GM19467 (cell line): Measurements from ENCODE around the gene SH3PXD2A.

Source experiments
- ATAC-seq: cut with Tn5 transposase; IDR thresholded peaks from one replicate; pipeline ENCODE4 v1.9.1; 2021; ENCODE audit warnings: mild to moderate bottlenecking, moderate library complexity; ENCODE audit not compliant: unreplicated experiment

The SH3PXD2A gene

DNA sequence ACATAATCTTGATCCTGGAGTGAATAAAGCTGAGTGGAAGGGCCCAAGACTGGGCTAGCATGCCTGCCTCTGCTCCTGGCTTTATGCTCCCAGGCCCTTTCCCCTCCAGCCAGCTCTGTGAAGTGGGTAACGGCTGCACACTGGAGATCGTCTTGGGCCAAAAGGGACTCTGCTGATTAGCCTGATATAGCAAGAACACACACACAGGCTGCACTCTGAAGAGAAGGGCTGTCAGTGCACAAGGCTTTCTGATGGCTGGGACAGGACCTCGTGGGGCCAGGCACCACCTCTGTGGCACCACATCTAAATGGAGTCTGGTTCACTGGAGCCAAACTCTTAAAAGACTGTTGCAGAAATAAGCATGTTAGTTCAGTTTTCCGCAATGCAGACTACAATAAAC is 200.5 kb downstream of the SH3PXD2A start:
- ATAC-seq: no peak

DNA sequence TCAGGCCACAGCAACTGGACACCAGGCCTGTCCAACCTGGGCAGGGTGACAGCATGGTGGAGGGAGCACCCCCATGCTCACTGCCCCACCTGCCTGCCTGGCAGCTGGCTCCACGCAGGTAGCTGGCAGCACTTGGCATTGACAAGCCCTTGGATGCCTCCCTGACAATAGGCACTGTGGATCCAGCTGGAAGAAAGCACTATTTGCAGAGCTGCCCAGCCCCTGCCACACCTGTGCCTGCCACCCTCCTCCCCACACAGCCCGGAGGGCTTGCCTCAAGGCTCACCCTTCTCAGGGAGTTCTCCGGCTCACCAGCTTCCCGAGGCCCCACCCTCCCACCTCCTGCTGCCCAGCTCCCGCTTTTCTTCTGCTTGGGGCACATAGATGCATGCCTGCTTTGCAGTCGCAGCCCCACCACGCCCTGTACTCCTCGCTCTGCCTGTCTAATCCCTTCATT is 201.8 kb downstream of the SH3PXD2A start:
- ATAC-seq: no peak

DNA sequence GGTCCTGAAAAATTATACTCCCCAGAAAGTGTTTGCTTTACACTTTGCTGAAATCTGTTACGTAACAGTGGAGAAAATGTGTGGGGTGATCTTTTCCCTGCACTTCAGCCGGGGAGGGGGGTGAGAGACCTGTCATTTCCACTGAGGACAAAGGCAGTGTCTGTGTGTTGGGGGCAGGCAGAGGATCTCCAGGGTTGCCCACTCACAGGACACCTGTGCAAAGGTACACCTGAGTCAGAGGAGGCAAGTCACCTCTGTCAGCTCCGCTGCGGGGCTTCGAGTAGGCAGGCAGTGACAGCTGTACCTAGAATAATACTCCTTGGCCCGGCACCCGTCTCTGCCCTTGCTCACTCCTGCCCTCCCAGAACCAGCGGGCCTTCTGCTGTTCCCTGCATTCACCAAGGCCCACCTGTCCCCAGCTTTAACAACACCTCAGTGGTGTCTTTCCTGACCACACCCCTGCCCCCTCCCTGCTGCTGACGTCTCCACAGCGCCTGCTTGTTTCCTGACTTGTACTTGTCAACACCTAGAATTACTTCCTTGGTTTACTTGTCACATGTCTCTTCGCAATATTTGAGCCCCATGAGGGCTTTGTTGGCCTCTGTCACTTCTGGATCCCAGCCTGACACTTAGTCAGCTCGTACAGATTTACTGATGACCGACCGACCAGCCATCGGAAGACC is 202.6 kb downstream of the SH3PXD2A start:
- no peak for ATAC-seq

DNA sequence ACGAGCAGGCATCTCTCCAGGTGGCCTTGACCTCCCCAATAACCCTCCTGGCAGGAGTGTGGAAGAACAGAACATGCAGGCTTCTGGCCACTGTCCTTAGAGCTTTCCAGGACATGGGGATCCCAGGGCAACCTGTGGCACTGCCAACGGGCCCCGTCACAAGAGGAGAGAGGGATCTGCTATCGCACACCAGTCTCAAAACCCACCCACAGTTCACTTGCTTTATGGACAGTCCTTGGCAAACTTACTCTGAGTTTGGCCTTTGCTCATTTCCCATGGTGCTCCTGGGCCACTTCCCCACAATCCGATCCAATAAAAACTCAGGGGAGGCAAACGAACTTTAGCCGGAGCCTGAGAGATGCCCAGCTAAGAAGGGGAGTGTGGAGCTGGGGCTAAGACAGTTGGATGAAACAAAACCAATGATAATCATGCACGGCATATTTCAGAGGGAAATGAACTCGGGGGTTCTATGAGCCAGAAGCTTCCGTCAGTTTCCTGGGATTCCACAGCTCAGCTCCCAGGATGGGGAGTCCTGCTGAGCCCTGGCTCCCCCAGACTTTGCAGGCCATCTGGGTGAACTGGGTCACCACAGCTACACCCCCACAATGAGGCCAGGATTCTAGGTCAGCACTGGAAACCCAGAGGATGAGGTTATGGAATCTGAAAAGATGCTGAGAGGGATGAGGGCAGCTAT is 203.4 kb downstream of the SH3PXD2A start:
- ATAC-seq: no peak

DNA sequence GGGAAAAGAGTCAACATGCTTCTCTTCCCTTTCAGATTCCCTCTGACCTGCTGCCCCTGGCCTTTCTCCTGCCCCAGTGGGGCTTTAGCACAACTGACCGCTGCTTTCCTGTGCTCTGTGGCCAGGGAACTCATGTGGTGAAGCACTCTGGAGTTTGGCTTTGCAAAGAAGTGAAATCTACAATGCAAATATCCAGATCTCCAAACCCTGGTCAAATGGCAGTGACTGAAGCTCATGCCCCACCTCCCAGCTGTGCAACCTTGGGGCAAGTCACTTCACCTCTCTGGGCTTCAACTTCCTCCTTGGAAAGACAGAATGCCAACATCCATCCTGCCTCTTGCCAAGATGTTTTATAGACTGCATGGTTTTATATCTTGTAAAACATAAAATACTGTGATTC is 204.0 kb downstream of the SH3PXD2A start:
- ATAC-seq: no peak

DNA sequence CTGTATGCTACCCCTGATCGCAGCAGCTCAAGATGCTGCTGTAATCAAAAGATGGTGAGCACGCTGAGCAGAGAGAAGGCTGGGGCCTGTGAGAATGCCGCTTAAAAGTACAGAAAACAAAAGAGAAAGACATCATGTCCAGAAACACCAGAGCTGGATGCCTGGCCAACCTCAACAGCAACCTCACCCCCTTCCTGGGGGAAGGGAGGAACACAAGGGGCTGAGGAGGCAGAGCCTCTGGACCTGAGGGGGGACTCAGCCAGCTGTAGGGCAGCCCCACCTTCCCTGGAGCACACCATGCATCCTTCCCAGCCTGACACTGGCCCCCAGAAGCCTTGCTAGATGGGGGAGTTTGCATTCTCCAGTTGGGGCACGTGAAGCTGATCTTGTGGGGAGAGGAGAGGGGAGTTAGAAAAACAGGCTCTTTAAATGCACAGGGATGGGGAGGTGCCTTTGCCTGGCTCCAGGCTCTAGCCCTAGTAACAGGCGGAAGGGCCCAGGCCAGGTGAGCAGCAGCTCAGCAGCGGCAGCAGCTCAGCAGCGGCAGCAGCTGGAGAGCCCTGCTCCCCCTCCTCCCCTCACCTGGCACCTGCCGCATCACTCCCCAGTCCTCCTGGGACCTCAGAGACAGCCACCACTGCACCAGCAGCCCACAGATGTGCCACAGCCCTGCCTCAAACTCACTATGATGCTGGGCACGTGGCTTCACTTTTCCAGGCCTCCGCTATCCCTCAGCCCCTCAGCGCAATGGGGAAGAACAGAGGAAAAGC is 205.5 kb downstream of the SH3PXD2A start:
- no peak for ATAC-seq

DNA sequence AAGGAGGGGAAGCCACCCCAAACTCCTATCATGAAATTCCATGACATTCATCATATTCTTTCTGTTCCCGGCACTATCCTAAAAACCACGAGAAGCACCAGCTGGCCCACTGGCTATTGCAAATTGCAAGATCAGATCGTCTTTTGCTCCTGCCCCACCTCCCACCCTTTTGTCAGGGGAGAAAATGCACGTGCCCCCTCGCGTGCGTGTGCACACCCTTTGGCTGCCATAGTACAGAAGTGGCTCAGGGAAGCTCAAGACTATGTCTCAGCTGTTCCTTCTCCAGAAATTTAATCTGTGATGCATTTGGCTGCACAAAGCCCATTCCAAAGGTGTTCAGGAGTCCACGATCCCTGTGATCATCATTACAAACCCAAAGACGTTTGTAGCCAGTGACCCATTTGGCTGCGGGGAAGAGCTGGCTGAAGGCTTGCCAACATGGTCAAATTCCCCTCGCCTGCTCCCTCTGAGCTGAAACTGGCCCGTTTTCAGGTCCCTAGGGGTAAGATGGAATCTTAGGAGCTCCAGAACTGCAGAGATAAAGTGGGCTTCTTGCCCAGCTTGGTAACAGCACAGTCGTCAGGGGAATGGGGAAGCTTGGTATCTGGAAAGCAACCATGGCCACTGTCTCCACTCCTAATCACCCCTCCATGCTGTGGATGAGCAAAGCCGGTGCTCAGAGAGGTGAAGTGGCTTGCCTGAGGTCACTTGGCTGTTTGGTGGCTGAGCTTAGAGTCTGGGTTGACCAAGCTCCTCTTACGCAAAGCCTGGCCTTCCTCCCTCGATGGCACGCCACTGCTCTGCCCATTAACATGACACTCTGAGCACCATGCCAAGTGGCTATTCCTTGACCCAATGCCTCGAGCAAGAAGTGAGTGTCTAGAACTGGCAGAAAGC is 206.5 kb downstream of the SH3PXD2A start:
- no peak for ATAC-seq

DNA sequence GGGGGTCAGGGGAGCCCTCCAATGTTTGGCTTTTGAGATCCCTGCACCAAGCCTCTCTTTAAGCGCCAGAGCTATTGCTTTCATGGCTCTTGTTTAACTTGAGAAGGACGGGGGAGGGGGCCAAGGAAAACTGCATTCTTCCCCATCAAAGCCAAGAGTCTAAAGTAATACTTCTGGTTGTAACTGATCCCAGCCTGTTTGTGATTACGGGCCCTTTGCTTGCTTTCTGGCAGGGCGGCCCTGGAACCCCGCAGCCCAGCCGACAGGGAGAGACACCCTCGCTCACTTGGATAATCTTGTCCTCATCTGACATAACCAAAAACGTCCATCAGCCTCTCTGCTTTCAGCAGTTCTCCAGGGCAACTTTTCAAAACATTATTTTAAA is 207.1 kb downstream of the SH3PXD2A start:
- ATAC-seq: no peak

DNA sequence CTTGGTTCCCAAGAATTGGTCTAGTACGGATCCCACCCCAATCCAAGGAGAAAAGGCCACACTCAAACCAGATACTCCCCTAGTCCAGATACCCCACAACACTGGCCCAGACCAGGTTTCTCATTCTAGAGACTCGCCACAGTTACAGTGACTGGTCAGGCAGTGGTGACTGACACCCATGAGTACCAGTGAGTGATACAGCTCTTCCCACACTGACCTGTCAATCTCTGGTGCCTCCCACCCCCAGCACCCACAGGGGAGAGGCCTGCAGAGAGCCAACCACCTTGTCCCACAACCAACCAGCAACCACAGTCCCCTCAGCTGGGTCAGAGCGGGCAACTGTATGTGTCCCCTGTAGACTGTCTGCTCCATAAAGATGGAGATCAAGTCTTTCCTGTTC is 209.1 kb downstream of the SH3PXD2A start:
- no peak for ATAC-seq

DNA sequence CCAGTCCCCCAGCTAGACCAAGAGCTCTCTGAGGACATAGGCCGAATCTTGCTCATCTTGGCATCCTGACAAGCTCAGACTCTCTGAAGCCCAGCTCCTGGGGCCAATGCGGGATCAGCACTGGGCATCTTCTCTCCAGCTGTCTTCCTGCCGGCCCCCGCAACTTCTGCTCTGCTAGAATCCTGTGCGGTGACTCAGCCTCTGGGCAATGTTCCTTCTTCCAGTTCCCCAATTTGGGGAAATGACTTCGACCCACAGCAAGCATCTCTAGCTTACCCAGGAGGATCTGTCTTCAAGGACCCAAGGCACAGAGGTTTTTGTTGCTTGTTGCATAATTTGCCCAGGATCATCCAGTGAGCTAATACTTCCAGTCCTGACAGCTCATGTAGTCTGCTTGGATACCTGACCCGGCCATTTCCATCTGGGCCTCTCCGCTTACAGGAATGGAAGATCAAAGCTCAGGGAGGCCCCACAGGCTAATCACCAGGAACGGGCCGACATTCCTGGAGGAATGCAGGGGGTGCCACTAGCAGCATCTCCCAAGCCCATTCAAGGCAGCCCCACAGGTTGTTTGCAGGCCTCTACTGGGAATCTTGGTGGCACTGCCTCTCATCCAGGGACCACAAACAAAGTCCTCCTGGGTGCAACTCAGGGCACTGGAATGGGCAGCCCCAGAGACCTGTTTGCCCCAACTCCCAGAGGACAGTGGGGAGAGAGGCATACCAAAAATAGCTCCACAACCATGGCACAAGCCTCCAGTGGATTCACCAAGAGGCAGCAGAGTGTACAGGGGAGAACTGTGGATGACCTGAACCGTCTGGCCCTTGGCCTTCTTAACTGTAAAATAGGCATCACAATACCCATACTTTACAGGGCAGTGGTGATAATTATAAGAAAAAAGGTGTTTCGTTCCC is 210.0 kb downstream of the SH3PXD2A start:
- ATAC-seq: no peak

DNA sequence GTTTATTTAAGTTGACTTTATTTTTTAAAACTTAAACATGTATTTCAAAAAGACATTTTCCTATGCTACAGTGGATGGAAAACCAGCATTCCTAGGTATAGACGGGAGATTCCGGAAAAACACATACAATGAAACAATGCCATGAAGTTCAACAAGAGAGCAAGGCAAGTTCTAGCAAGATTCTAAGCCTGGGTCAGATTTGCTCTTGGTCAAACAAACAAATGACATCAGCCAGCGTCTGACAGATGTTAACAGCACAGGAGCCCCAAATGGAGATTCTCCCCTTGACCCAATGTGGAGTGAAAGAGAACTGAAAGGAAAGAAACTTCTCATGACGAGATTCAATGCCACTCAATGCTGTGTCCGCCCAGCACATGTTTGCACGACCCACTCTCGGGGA is 212.0 kb downstream of the SH3PXD2A start:
- ATAC-seq: no peak

DNA sequence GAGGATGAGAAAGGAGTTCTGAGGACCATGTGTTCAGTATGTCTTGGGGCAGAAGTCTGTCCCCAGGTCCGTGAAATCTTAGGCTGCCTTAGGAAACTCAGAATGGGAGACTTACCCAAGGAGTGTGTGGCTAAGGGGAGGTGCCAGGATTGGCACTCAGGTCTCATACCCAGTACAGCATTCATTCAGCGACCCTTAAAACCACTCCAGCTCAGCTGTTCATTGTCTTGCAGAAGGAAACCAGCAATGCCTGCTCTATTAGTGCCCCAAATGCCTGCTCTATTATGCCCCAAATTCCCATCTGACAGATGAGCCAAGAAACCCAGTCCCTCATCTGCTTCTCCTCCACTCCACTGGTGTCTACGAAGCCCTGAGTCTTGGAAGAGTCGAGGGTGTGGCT is 214.1 kb downstream of the SH3PXD2A start:
- no peak for ATAC-seq

DNA sequence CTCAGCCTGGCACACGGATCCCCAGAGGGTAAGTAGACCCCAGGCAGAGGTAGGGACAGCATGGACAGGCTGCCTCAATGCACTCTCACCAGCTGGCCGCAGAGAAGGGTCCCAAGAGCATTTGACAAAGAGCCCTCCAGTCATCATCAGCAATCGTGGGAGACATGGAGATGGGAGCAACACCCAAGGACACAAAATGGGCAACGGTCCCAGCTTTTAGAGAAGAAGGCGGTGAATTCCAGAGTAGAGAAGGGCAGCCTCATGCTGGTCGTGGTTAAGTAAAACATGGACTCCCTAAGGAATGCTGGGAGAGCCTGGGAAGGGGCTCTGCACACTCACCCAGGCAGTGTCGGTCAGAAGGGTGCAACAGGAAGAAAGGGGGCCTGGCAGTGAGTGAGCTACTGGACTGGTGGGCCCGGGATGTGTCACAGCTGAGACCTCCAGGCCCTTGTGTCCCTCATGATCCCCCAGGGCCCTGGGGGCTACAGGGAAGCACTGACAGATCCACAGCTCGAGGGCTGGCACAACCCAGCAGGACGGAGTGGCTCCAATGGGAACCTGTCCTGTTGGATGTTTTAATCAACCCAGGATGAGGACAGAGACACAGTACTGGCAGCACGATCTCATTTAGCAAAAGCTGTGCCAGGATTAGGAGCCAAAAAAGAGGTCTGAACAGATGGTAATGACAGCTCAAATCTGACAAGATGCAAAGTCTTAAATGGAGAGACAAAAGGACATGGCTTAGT is 214.8 kb downstream of the SH3PXD2A start:
- no peak for ATAC-seq

DNA sequence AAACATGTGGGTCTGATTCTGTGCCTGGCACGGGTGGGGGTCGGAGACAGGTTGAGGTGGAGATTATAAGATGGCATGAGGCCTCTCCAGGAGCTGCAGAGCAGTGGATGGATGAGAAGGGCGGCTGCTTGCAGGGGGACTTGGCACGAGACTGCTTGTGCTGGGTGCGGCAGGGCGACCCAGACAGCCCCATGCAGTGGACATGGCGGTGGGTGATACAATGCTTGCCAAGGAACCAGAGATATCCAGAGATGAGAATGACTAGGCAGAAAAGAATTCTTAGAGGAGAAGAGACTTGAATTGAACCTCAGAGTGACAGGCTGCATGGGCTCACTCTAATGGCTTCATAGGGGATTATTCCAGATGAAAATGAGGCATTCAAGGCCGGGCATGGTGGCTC is 216.4 kb downstream of the SH3PXD2A start:
- no peak for ATAC-seq

DNA sequence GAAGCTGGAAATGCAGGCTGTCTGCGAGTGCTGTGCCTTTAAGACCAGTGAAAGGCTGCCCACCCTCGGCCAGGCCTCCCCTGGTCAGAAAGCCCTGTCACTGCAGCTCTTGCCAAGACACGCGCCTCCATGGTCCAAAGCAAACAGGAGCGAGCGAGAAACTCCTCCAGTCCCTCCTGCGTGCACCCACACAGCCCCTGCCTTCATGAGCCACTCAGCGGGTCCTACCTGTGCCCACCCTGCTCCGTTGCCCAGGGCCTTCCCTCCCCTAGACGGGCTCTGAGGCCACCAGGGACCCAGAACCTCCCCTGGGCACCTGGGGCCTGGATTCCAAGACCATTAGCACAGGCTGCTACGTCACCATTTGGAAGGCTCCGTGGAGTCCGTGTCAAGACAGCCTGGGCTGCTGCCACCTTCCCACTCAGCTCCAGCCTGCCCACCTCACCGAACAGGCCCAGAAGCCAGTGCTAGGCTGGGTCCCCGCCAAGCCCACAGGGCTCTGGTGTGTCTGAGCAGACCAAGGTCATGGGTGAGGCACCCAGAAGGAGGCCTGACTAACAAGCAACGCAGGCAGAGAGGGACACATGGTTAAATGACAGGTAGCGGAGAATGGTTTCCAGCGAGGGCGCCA is 217.3 kb downstream of the SH3PXD2A start:
- ATAC-seq: no peak

DNA sequence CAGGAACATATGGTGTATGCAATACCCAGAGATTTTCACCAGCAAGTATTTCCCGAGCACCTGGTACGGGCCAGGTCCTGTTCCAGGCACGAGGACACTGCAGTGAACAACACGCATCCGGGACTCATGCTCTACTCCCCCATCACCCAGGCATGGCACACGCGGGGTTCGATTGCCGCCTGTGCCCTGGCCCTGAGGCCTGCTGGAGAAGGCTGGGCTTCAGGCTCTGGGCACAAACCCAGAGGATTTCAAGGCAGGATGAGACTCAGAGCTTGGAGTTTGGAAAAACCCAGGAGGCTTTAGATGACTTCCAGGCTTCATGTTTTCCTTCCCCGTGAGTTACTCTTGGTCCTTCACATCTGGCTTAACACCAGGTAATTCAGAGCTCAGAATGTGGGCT is 218.4 kb downstream of the SH3PXD2A start:
- no peak for ATAC-seq

DNA sequence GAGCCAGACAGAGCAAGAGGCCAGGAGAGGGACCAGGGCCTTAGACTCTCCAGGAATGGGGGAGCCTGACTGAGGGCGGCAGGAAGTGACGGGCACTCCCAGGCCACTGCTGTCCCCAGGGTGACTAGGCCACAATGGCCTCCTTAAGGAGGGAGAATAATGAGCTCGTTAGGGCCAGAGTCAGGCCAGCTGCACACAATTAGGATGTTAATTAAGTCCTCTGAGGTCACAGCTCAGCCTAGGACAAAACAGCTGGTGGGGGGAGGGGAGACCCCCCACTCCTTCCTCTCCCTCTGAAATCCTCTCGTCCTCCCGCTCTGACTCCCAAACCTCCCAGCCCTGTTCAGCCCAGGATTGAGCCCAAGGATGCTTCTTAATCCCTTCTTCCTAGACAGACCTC is 218.9 kb downstream of the SH3PXD2A start:
- no peak for ATAC-seq

DNA sequence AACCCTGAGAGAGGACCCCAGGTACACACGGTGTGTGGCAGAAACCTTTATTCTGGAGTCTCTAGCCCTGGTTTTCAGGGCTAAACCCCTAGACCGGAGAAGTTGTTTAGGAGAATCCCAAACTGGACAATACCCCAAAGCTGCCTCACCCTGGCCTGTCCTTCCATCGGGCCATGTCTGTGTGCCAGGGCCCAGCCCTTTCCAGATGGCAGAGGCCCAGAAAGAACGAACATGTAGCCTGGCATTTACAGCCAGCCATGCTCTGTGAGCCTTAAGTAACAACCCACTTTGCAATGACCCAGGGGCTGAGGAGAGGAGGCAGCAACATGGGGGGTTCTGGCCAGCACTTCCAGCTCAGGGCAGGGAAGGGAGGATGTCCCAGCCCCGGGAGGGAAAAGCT is 219.8 kb downstream of the SH3PXD2A start:
- ATAC-seq: no peak

DNA sequence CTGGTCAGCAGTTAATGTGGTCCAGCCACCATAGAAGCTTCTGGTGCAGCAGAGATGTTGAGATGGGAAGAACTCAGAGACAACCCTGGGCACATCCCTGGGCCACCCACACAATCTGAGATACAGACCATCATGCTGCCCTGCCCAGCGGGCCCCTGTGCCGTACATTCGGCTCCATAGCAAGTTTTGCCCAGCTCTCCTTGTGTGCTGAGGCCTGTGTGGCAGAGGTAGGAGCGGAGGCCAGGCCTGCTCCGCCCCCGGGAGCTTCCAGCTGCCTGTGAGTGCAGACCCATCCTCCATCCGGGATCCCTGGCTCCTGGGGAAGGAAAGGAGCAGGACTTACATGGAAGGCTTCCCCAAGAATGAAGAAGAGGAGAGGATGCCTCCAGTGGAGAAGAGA is 221.5 kb downstream of the SH3PXD2A start:
- ATAC-seq: no peak
